Adrenal gland (tissue), 12 donors: ENCODE data around the gene KRT16. TPM values are rescaled to one million over a fixed set of nuclear protein-coding genes. Genes with fewer than 3 reads are reported as not detected.
A peak's percentile ranks its signal among the peaks of the same experiment; 100 is the strongest.

Experiments used
- DNase-seq, 7 donors: peaks; one replicate each; pipeline ENCODE4 v3.0.0-alpha.2; 2019 to 2020
- H3K27ac ChIP-seq, 5 donors: fragments of 200-600 bp; sonication (generic) in 4 of 5; 1 replicate in 3 of 5; 2 replicates in 2 of 5; pipeline versions ENCODE4 v1.5.1 to v1.8.0; 2016 to 2020; ENCODE audit warnings: mild to moderate bottlenecking in 1 of 5
- H3K27me3 ChIP-seq: fragments of 200-600 bp; 2 replicates; pipeline ENCODE4 v1.8.0; 2021
- H3K36me3 ChIP-seq, 2 donors: fragments of 200-600 bp; replicated peaks in 1 of 2; 1 replicate in 1 of 2; 2 replicates in 1 of 2; pipeline versions ENCODE4 v1.5.1 to v1.8.0; 2018 to 2022
- H3K4me1 ChIP-seq, 2 donors: fragments of 200-600 bp; replicated peaks in 1 of 2; 1 replicate in 1 of 2; 2 replicates in 1 of 2; pipeline versions ENCODE4 v1.5.1 to v1.8.0; 2018 to 2021
- H3K4me3 ChIP-seq, 4 donors: fragments of 200-600 bp; sonication (generic) in 3 of 4; one replicate each; pipeline ENCODE4 v1.5.1; 2016 to 2018
- H3K9me3 ChIP-seq, 3 donors: fragments of 200-600 bp; sonication (generic) in 1 of 3; replicated peaks in 1 of 3; 1 replicate in 2 of 3; 2 replicates in 1 of 3; pipeline versions ENCODE4 v1.5.1 to v1.8.0; 2016 to 2021
- CTCF ChIP-seq, 6 experiments: fragments of 450-650 bp in 4 of 6; fragments of 200-600 bp in 2 of 6; sonication (generic) in 1 of 6; IDR thresholded peaks; 1 replicate in 5 of 6; 2 replicates in 1 of 6; pipeline versions ENCODE4 v1.5.1 to v1.8.0; 2016 to 2021; ENCODE audit warnings: antibody characterized with exemption in 6 of 6, mild to moderate bottlenecking in 2 of 6, moderate library complexity in 1 of 6
- POLR2A ChIP-seq, 2 donors: fragments of 450-650 bp; IDR thresholded peaks; one replicate each; pipeline ENCODE4 v1.6.1; 2017; ENCODE audit warnings: antibody characterized with exemption in 2 of 2, mild to moderate bottlenecking in 2 of 2, moderate library complexity in 1 of 2
- WGBS, 4 donors: extraction: QIAGEN DNeasy Blood & Tissue Kit in 2 of 4; methylation state at CpG; one replicate each; pipeline versions ENCODE4 v1.1.5 to v1.1.7; 2013 to 2017; 5-methylcytosine and 5-hydroxymethylcytosine counted together
- intact Hi-C, 2 donors: fragments of 100-400 bp; cut with DNase I; formaldehyde crosslinking; loops; one replicate each; pipeline versions ENCODE4 v1.14.1 to v1.15.0; 2022 to 2023
- polyA plus RNA-seq, 3 donors: library from polyadenylated mRNA; stranded (reverse); fragments of 200-250 nt in 2 of 3; fragments of 350-450 nt in 1 of 3; fragmentation: Illumina TruSeq in 1 of 3; extraction: RNeasy Lipid Tissue Mini Kit (QIAGEN cat#74804) in 1 of 3; gene quantifications; one replicate each; pipeline ENCODE4 v1.2.3, GENCODE V29; 2013 to 2014
- total RNA-seq, 9 donors: library from RNA; depleted of rRNA in 4 of 9; stranded (reverse); fragments of >200 nt in 4 of 9; fragments of 120-200 nt in 1 of 9; fragmentation: NEBNext Ultra II Directional in 1 of 9; extraction: Animal tissue kit (Norgen Biotek cat#: 25700) in 1 of 9; gene quantifications; one replicate each; pipeline versions ENCODE4 v1.1.0 to v1.2.4, GENCODE V29; 2013 to 2023
- donor health status: healthy with polysubstance abuse.
- donor health status: Bipolar disorder and iron deficiency.
- donor health status: DM: yes; HTN: yes; CAD: no.
- donor health status: DM: no; HTN: no; CAD: no.
- donor health status: DM: no; HTN: no; CAD: no.
- donor health status: DM: yes; HTN: yes; CAD: no.

Gene KRT16
- total and polyA plus RNA-seq, 12 donors, result 0.18 to 4.5 (median 0.69) TPM; not detected in 3

- no peak overlapping the region for H3K27ac ChIP-seq
- no peaks in the 10 kb centered on the region for H3K27me3 ChIP-seq
- intact Hi-C loops, result no loop called here
- no peaks in the 10 kb centered on the region for H3K9me3 ChIP-seq
- DNase-seq, result no peak
- no peaks in the 10 kb centered on the region for H3K36me3 ChIP-seq
- TF ChIP-seq CTCF (IDR thresholded peaks at IDR 0.05) (no peak), POLR2A (IDR thresholded peaks at IDR 0.05) (no peak)
- no peaks in the 10 kb centered on the region for H3K4me1 ChIP-seq
- WGBS, 4 donors, result 17 to 71% (median 38%) methylated on average over 1 of the region's 1 CpG
- H3K4me3 ChIP-seq, result no peak overlapping the region
These were observed 31.7 kb downstream of the KRT16 start for GRCh38 chr17:41580687-41581365.

GRCh38 chr17:41580244-41580575, 32.4 kb downstream of the KRT16 start:
- intact Hi-C loops, result no loop called here
- no peaks in the 10 kb centered on the region for H3K9me3 ChIP-seq

GRCh38 chr17:41579484-41580243, 32.9 kb downstream of the KRT16 start:
- WGBS, 4 donors, result 39 to 56% (median 42%) methylated on average over 12 to 18 of the region's 18 CpGs
- TF ChIP-seq POLR2A (IDR thresholded peaks at IDR 0.05) (no peak), CTCF (IDR thresholded peaks at IDR 0.05) (peak; percentile 79 to 91 (median 83))
- intact Hi-C loops, result no loop called here

More at GRCh38 chr17:41580244-41580575, 32.4 kb downstream of the KRT16 start:
- H3K36me3 ChIP-seq, result no peaks in the 10 kb centered on the region
- no peaks in the 10 kb centered on the region for H3K4me1 ChIP-seq
- TF ChIP-seq CTCF (IDR thresholded peaks at IDR 0.05), result no peak
- no peak for TF ChIP-seq POLR2A (IDR thresholded peaks at IDR 0.05)
- no peak overlapping the region for H3K4me3 ChIP-seq
- 61 to 82% (median 72%) methylated on average over 2 of the region's 2 CpGs for WGBS, 4 donors
- H3K27me3 ChIP-seq, result no peaks in the 10 kb centered on the region
- no peak overlapping the region for H3K27ac ChIP-seq
- DNase-seq, result no peak

GRCh38 chr17:41578971-41579370, 33.6 kb downstream of the KRT16 start:
- intact Hi-C loops, result no loop called here
- 56 to 67% (median 62%) methylated on average over 4 to 5 of the region's 5 CpGs for WGBS, 4 donors
- DNase-seq, result no peak

More at GRCh38 chr17:41579484-41580243, 32.9 kb downstream of the KRT16 start:
- Histone ChIP-seq H3K9me3 (no peaks in the 10 kb centered on the region), H3K36me3 (no peaks in the 10 kb centered on the region), H3K27ac (no peak overlapping the region), H3K4me3 (no peak overlapping the region), H3K27me3 (no peaks in the 10 kb centered on the region), H3K4me1 (no peaks in the 10 kb centered on the region)
- peak; percentile 81 to 95 (median 85) for DNase-seq

More at GRCh38 chr17:41578971-41579370, 33.6 kb downstream of the KRT16 start:
- Histone ChIP-seq H3K27me3 (no peaks in the 10 kb centered on the region), H3K4me3 (no peak overlapping the region), H3K4me1 (no peaks in the 10 kb centered on the region), H3K27ac (no peak overlapping the region), H3K36me3 (no peaks in the 10 kb centered on the region), H3K9me3 (no peaks in the 10 kb centered on the region)
- TF ChIP-seq CTCF (IDR thresholded peaks at IDR 0.05) (no peak), POLR2A (IDR thresholded peaks at IDR 0.05) (no peak)
